ENCODE data around the gene PHF19. TPM values are rescaled to one million over a fixed set of nuclear protein-coding genes. Genes with fewer than 3 reads are reported as not detected.
A peak's percentile ranks its signal among the peaks of the same experiment; 100 is the strongest.

Gene PHF19
- total RNA-seq, 2 donors from 2014 or later, result 69.9 to 96.9 TPM

DNA sequence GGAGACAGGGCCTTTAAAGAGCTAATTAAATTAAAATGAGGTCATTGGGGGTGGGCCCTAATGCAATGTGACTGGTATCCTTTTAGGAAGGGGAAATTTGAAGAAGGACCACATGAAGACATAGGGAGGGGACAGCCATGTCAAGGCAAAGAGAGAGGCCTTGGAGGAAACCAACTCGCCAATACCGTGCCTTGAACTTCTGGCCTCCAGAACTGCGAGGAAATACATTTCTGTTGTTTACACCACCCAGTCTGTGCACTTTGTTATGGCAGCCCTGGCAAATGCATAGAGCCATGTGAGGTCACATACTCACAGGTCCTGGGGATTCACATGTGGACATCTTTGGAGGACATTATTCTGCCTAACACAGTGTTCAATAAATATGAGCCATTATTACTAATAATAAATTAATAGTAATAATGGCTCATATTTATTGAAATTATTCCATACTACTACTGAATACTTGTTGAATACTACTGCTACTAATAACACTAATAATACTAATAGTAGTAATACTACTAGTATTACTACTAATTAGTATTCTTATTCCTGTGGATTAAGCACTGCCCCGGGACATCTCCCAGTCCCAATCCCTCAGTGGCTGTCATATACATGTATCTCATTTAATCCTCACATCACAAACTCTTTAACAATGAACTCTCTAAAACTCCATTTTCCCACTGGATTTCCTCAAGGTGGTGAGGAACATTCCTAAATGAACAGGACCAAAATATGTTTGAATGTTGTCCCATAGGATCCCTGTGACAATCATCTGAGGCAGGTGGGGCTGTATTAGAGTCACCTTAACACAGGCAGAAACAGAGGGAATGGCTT lies 41.2 kb upstream of the PHF19 start:
- Mint-ChIP-seq H3K4me3 (peak overlapping the region; percentile 98), H3K4me1 (peaks cover 60% of the 10 kb centered on the region), H3K27me3 (no peaks in the 10 kb centered on the region), H3K27ac (peak overlapping the region; percentile 100), H3K36me3 (ENCODE audit: low read depth) (peaks cover 11% of the 10 kb centered on the region)
- ATAC-seq (no peak), DNase-seq (no peak)
- peaks cover 6% of the 10 kb centered on the region for H3K9me3 ChIP-seq (ENCODE audit: control insufficient read depth, low read length, poor library complexity, severe bottlenecking)

DNA sequence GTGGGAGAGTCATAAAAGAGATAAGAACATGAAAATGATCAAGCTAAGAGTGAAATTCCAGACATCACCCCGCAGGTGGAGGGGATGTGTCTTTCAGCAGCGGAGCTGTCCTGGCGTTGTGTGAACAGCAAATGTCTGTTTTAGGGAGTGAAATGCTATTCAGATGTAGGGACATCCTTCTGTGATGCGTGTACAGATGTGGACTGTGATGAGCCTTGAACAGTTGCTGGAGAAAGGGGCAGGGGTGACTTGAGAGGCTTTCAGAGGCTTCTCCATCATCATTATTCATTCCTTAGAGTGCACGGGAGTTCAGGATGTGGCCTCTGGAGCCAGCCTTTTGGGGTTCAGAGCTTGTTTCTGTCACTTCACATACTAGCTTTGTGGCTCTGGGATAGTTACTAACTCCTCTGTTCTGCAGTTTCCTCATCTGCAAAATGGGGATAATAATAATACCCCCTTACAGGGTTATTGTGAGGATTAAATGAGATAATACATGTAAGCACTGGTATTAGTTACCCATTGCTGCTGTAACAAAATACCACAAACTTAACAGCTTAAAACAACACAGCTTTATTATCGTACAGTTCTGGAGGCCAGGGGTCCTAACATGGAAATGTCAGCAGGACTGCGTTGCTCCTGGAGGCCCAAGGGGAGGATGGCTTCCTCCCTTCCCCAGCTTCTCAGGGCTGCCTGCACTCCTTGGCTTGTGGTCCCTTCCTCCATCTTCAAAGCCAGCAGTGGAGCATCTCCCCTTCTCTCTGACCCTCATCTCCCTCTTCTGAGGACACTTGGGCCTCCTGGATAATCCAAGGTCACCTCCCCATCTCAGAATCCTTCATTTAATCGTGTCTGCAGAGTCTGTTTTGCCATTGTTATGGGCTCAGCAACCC lies 40.2 kb upstream of the PHF19 start:
- DNase-seq (no peak), ATAC-seq (no peak)
- Mint-ChIP-seq H3K27ac (peak overlapping the region; percentile 96), H3K4me3 (peak overlapping the region; percentile 21), H3K27me3 (no peaks in the 10 kb centered on the region), H3K4me1 (peaks cover 61% of the 10 kb centered on the region), H3K36me3 (ENCODE audit: low read depth) (peaks cover 18% of the 10 kb centered on the region)
- no peaks in the 10 kb centered on the region for H3K9me3 ChIP-seq (ENCODE audit: control insufficient read depth, low read length, poor library complexity, severe bottlenecking)

DNA sequence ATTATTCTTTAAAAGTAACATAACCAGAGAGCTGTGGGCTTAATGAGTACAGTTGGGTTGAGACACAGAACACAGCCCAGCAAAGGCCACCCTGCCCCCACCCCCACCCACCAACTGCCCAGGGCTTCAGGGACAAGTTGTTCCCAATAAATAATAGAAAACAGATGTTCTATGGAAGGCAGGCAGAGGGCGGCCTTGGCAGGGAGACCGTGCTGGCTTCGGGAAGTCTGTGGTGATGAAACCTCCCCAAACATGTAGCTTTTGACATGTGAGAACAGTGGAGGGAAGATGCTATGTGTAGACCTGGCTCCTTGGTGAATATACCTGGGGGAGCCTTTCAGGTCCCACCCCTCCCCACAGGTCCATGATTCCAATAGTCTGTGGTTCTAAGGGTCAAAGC lies 39.6 kb upstream of the PHF19 start:
- Mint-ChIP-seq H3K4me3 (peak overlapping the region; percentile 41), H3K36me3 (ENCODE audit: low read depth) (peaks cover 20% of the 10 kb centered on the region), H3K4me1 (peaks cover 58% of the 10 kb centered on the region), H3K27me3 (no peaks in the 10 kb centered on the region), H3K27ac (peak overlapping the region; percentile 96)
- H3K9me3 ChIP-seq (ENCODE audit: control insufficient read depth, low read length, poor library complexity, severe bottlenecking), result no peaks in the 10 kb centered on the region
- ATAC-seq (no peak), DNase-seq (no peak)

DNA sequence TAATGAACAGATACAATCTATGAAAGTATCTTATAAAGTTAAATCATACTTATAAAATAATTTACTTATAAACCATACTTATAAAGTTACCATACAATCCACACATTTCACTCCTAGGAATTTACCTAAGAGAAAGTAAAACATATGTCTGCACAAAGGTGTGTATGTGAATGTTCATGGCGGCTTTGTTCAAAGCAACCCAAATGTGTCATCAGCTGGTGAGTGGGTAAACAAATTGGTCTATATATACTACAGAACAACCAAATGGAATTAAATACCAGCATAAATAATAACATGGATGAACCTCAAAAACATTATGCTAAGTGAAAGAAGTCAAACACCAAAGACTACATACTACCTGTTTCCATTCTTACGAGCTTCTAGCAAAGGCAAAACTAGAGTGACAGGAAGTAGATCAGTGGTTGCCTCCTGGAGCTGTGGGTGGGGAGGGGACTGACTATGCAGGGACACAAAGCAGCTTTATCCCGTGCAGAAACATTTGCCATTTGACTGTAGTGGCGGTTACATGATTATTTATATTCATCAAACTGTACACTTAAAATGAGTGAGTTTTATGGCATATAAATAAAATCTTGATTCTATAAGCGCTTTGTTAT lies 39.0 kb upstream of the PHF19 start:
- H3K9me3 ChIP-seq (ENCODE audit: control insufficient read depth, low read length, poor library complexity, severe bottlenecking), result no peaks in the 10 kb centered on the region
- peaks cover 57% of the 10 kb centered on the region for H3K4me1 Mint-ChIP-seq
- H3K27me3 Mint-ChIP-seq, result no peaks in the 10 kb centered on the region
- peaks cover 23% of the 10 kb centered on the region for H3K36me3 Mint-ChIP-seq (ENCODE audit: low read depth)
- no peak for DNase-seq
- H3K4me3 Mint-ChIP-seq, result peak overlapping the region; percentile 41
- peak; percentile 75 for ATAC-seq
- peak overlapping the region; percentile 96 for H3K27ac Mint-ChIP-seq

DNA sequence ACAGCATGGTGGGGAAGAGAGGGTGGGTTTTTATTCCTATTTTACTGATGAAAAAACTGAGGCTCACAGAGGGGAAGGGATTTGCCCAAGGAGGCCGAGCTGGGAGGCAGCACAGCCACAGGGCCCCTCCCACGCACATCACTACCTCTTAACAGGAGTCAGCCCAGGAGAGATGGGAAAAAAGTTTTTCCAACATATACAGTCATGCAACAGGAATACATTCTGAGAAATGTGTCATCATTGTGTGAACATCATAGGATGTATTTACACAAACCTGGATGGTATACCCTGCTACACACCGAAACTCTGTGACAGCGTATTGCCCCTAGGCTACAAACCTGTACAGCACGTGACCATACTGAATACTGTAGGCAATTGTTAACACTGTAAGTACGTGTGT lies 38.0 kb upstream of the PHF19 start:
- Mint-ChIP-seq H3K36me3 (ENCODE audit: low read depth) (peaks cover 25% of the 10 kb centered on the region), H3K4me1 (peaks cover 56% of the 10 kb centered on the region), H3K27ac (peak overlapping the region; percentile 96), H3K4me3 (peak overlapping the region; percentile 9), H3K27me3 (no peaks in the 10 kb centered on the region)
- ATAC-seq (no peak), DNase-seq (no peak)
- no peaks in the 10 kb centered on the region for H3K9me3 ChIP-seq (ENCODE audit: control insufficient read depth, low read length, poor library complexity, severe bottlenecking)

DNA sequence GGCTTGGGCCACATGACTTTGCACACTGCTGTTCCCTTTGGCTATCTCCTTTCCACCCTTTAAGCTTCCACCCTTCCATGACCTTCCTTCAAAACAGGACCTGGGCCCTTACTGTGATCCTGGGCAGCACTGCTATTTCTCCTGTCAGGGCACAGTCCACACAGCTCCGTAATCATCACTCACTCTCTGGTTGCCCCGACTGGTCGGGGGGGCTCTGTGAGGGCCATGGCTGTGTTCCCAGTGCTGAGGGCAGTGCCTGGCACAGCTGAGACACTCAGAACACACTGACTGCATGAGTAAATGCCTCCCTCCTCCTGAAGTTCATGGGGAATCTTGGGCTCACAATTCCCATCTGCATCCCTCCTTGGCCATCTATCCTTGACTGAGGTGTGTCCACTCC lies 37.4 kb upstream of the PHF19 start:
- H3K36me3 Mint-ChIP-seq (ENCODE audit: low read depth), result peaks cover 25% of the 10 kb centered on the region
- H3K4me1 Mint-ChIP-seq, result peaks cover 53% of the 10 kb centered on the region
- H3K27me3 Mint-ChIP-seq, result no peaks in the 10 kb centered on the region
- ATAC-seq (no peak), DNase-seq (no peak)
- no peak overlapping the region for H3K4me3 Mint-ChIP-seq
- H3K9me3 ChIP-seq (ENCODE audit: control insufficient read depth, low read length, poor library complexity, severe bottlenecking), result no peaks in the 10 kb centered on the region
- peak overlapping the region; percentile 56 for H3K27ac Mint-ChIP-seq

DNA sequence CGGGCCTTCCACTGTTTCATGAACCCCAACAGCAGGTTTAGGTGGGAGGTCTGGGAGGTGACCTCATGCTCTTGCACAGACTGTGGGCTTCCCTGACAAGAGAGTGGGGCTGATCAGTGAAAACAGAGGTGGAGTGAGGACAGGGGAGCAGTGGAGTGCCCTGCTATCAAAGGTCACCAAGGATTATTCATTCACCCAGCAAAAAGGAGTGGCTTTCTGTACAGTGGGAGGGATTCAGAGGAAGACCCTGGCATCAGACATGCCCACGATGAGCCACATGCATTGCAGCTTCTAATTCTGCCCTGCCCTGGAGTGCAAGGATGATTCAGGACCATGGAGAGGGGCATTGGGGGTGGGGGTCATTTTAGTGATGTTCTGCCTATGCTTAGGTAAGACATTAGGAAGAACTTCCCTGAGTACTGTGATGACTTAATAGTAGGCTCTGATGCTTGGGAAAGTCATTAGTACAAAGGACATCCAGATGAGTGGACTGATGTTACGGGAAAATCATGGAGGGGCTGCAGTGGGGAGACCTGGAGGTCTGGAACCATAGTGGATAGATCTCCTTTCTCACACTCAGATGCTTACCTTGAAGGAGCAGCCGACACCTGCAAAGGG lies 36.8 kb upstream of the PHF19 start:
- Mint-ChIP-seq H3K27ac (peak overlapping the region; percentile 90), H3K36me3 (ENCODE audit: low read depth) (peaks cover 23% of the 10 kb centered on the region), H3K4me3 (no peak overlapping the region), H3K4me1 (peaks cover 52% of the 10 kb centered on the region), H3K27me3 (no peaks in the 10 kb centered on the region)
- H3K9me3 ChIP-seq (ENCODE audit: control insufficient read depth, low read length, poor library complexity, severe bottlenecking), result no peaks in the 10 kb centered on the region
- no peak for DNase-seq
- no peak for ATAC-seq

DNA sequence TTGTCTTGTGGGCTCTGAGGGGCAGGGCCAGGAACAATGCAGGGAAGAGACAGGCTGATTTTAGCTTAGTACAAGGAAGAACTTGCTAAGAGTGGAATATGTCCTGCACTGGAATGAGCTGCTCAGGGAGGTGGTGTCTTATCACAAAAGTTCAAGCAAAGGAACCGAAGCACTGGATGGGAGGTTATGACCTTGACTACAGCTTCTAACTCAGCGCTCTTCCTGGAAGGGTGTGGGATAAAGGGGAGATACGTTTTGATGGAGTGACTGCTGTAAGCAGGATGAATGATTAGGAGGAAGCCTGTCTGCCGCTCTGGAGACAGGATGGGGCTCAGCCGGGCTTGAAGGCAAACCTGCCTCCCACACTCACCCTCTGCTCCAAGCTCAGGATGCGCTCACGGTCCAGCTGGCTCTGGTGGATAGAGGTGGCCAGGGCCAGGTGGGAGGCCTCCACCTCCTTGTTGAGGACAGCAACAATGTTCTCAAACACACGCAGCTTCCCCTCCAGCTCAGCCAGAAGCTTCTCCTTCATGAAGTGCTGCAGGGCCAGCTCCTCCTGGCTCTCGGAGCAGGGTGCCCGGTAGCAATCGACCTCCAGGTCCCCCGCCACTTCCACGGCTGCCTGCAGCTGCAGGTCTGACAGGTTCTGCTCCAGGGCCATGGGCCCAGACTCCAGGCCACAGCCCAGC lies 36.1 kb upstream of the PHF19 start:
- Mint-ChIP-seq H3K4me1 (peaks cover 47% of the 10 kb centered on the region), H3K4me3 (no peak overlapping the region), H3K27me3 (no peaks in the 10 kb centered on the region), H3K36me3 (ENCODE audit: low read depth) (peaks cover 20% of the 10 kb centered on the region), H3K27ac (peak overlapping the region; percentile 90)
- no peak for DNase-seq
- ATAC-seq, result no peak
- H3K9me3 ChIP-seq (ENCODE audit: control insufficient read depth, low read length, poor library complexity, severe bottlenecking), result no peaks in the 10 kb centered on the region

DNA sequence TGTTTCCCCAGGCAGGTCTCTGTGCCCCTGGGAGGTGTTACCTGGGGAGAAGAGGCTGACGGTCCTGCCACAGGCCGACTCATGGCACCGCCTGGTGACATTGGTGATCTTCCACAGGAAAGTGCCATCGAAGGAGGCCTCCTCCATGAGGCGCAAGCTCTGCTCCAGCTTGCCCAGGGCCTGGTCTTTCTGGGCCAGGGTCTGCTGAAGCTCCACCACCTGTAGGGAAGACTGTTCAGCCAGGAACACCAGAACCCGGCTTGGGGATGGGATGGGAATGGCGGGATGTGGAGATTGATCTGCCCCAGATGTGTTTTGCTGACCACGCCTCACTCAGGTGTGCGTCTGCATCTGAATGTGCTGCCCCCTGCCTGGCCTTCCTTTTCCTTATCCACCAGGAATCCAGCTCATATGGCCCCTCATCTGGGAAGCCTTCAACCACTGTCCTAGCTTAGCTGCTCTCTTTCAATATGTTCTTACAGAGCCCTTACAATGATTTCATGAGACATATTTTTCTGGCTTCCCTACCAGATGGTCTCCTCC lies 34.4 kb upstream of the PHF19 start:
- H3K9me3 ChIP-seq (ENCODE audit: control insufficient read depth, low read length, poor library complexity, severe bottlenecking), result no peaks in the 10 kb centered on the region
- ATAC-seq (no peak), DNase-seq (no peak)
- Mint-ChIP-seq H3K4me1 (peaks cover 50% of the 10 kb centered on the region), H3K36me3 (ENCODE audit: low read depth) (peaks cover 22% of the 10 kb centered on the region), H3K4me3 (no peak overlapping the region), H3K27ac (peak overlapping the region; percentile 90), H3K27me3 (no peaks in the 10 kb centered on the region)

DNA sequence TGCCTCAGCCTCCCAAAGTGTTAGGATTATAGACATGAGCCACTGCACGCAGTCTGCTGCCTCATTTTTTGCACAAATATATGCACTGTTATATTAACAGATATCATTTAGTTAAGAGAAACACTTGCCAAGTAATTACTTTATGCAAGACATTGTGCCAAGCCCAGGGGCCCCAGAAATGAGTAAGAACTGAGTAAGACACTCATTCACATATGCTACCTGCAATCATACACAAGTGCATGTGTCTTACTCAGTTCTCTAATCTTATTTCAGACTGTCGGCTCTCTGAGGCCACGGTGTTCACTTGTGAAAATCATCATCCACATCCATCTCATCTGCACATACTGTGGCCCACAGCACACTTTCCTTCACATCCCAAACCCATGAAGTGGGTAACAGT lies 33.7 kb upstream of the PHF19 start:
- no peaks in the 10 kb centered on the region for H3K27me3 Mint-ChIP-seq
- ATAC-seq, result no peak
- H3K27ac Mint-ChIP-seq, result peak overlapping the region; percentile 90
- peaks cover 54% of the 10 kb centered on the region for H3K4me1 Mint-ChIP-seq
- no peaks in the 10 kb centered on the region for H3K9me3 ChIP-seq (ENCODE audit: control insufficient read depth, low read length, poor library complexity, severe bottlenecking)
- H3K4me3 Mint-ChIP-seq, result no peak overlapping the region
- H3K36me3 Mint-ChIP-seq (ENCODE audit: low read depth), result peaks cover 22% of the 10 kb centered on the region
- DNase-seq, result no peak

DNA sequence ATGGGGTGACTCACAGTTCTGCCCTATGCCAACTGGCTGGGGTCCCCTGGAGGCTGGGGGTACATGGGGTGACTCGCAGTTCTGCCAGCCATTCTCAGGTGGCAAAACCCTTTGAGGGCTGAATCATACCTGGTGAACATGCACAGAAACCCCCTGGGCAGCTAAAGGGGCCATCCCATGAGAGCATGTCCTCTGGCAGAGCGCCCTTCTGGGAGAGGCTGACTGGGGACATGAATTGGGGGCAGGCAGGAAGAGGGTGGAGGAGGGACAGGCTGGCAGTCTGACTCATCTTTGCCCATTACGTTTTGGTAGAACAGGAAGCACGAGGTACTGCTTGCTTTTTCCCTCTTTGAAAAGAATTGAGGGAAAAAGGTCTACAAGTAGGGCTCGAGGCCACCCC lies 32.9 kb upstream of the PHF19 start:
- ATAC-seq, result peak; percentile 59
- H3K27me3 Mint-ChIP-seq, result no peaks in the 10 kb centered on the region
- no peak overlapping the region for H3K4me3 Mint-ChIP-seq
- peak overlapping the region; percentile 90 for H3K27ac Mint-ChIP-seq
- peaks cover 22% of the 10 kb centered on the region for H3K36me3 Mint-ChIP-seq (ENCODE audit: low read depth)
- peaks cover 57% of the 10 kb centered on the region for H3K4me1 Mint-ChIP-seq
- DNase-seq, result peak in 1 of 3 donors; percentile 65
- H3K9me3 ChIP-seq (ENCODE audit: control insufficient read depth, low read length, poor library complexity, severe bottlenecking), result no peaks in the 10 kb centered on the region
